ENCODE results near the gene HNRNPCL1.
"Not testable (repeated sequence)": the region's sequence is repeated elsewhere in the genome, so short reads cannot be mapped to it uniquely, and the experiment has no call there.

Gene HNRNPCL1

GRCh38 chr1:12848620-12849019 lies at the start of gene HNRNPCL1:
TSS of gene HNRNPCL1 (minus strand) at chr1:12848720. CDS start at chr1:12848289, 431 bp downstream.
- not testable (repeated sequence) for DNase-seq

DNA sequence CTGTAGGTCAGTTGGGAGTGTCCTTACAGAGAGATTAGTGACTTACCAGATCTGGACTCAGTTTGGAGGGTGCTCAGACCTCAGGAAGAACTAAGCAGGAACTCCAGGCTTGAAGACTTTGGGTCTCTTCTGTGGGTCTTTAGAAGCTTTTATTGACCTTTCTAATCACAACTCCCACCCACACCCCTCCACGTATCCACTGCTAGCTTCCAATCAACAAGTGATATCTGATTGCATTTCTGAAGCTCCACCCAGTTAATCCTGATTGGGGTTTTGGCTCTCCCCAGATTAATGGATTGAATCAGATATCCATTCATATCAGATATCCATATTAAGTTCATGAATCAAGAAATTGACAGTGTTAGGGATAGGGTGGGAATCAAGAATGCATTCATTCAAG lies 49.6 kb upstream of the HNRNPCL1 start, which contains the start of gene PRAMEF10:
PRAMEF10 (minus strand) TSS at position 101 of the 400 bp plus-strand sequence. CDS start 2,423 bp downstream, outside the sequence.
- DNase-seq: not testable (repeated sequence)

GRCh38 chr1:12886101-12886500 lies 37.6 kb upstream of the HNRNPCL1 start, which contains the start of gene PRAMEF4:
TSS of gene PRAMEF4 (minus strand) at chr1:12886201. CDS start at chr1:12883394, 2,807 bp downstream.
- not testable (repeated sequence) for DNase-seq

DNA sequence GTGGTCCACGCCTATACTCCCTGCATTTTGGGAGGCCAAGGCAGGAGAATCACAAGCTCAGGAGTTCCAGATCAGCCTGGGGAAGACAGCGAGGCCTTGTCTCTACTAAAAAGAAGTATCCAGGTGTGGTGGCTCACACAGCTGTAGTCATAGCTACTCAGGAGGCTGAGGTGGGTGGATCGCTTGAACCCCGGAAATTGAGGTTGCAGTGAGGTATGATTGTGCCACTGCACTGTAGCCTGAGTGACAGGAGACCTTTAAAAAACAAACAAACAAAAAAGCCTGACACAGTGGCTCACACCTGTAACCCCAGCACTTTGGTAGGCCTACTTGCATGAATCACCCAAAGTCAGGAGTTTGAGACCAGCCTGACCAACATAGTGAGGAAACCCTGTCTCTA lies 29.9 kb upstream of the HNRNPCL1 start:
- DNase-seq: not testable (repeated sequence)

DNA sequence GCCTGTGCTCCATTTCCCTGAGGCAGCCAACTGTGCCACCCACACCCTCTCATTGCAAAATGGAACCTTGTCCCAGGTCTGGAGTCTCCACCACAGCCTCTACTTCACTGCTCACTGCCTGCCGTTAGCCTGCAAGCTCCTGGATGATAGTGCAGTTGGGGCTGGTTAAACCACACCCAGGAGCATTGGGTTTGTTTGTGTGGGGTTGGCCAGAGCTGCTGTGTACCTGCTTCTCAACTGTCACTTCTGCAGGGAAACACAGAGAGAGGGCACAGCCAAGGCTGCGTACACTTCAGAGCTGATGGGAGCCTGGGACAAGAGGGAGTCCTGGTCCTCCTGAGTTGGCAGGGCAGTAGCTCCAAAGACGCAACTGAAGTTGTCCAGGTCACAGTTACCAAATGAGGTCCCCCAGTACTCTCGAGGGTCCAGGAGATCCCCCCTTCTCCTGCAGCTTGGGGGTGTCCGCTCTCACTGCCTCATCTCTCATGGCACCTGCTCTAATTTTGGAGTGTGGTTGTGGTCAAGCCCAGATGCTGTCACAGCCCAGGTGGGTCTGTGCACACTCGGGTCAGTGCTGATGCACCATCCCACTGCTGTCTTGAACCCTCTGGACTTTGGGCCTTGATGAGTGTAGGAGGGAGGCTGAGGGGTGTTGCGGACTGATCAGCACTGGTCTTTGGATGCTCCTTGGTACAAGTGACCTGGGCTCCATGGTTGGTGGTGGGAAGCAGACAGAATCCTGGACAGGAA lies 14.8 kb upstream of the HNRNPCL1 start:
- DNase-seq: not testable (repeated sequence)

DNA sequence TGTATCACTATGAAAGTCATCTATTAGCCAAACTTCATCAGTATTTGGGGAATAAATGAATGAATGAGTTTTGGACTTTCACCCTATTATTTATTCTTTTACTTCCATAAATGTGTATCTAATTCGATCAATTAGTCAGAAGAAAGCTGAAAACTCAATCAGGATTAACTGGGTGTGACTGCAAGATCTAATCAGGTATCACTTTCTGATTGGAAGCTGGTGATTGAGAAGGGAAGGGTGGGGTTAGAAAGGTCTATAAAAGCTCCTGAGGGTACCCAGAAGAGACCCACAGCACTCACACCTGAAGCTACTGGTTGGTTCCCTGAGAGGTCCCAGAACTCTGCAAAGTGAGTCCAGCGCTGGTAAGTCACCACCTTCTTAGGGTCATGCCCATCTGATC lies 8.3 kb upstream of the HNRNPCL1 start, which contains the start of gene PRAMEF2:
PRAMEF2 (plus strand) TSS at position 301 of the 400 bp plus-strand sequence. CDS start 1,924 bp downstream, outside the sequence.
- DNase-seq: not testable (repeated sequence)

- no peak for DNase-seq
Observed at GRCh38 chr1:12851779-12852178, 3.3 kb upstream of the HNRNPCL1 start.

DNA sequence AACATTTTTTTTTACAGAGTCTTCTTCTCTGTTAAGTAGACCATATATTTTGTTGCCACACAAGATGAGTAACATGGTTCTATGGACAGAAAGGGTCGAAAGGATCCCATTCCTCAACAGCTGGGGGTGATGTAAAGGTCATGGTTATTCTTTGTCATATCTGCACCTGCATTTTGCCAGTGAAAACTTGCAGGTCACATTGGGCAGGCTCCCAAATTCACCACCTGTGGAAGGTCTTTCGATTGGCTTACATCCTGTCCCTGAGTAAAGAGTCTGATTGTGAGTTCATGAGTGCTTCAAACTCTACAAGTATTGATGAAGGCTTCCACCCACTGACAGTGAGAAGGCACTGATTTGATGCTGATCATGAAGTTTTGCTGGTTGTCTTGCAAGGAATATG lies 15.3 kb downstream of the HNRNPCL1 start:
- not testable (repeated sequence) for DNase-seq

GRCh38 chr1:12831310-12831709 lies 17.2 kb downstream of the HNRNPCL1 start, which contains the start of gene PRAMEF11:
TSS of gene PRAMEF11 (minus strand) at chr1:12831410. CDS start at chr1:12828789, 2,621 bp downstream.
- DNase-seq: not testable (repeated sequence)

GRCh38 chr1:12819061-12819460 lies 29.5 kb downstream of the HNRNPCL1 start:
- DNase-seq: not testable (repeated sequence)

DNA sequence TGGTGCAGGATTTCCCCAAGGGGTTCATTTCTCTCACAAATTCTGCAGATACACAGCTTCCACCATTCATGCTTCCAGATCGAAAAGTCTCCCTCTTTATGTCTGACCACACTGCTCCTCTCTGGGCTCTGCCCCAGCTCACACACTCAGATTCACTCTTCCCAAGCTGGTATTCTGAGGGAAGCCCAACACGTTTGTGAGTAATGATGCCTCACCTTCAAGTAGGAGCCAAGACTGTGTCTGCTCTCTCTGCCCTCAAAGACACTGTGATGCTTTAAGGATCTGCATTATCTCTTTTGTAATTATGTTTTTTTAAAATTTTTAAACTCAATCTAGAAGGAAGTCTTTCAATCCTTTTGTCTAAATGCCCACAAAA lies 37.1 kb downstream of the HNRNPCL1 start:
- DNase-seq: no peak

- DNase-seq: no peak
Observed at GRCh38 chr1:12810691-12811408, 37.7 kb downstream of the HNRNPCL1 start.

- no peak for DNase-seq
Observed at GRCh38 chr1:12809933-12810332, 38.6 kb downstream of the HNRNPCL1 start.

DNA sequence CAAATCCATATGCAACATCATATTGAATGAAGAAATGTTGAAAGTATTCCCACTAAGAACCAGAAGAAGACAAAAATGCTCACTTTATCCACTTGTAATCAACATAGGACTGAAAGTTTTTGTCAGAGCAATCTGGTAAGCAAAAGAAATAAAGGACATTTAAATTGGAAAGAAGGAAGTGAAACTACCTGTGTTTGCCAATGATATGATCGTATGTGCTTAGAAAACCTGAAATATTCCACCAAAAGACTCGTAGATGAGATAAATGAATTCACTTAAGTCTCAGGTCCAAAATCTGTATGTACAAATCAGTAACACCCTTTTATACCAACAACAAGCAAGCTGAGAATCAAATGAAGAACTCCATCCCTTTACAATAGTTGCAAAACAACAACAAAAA lies 48.8 kb downstream of the HNRNPCL1 start:
- DNase-seq: no peak

GRCh38 chr1:12798911-12799310 lies 49.6 kb downstream of the HNRNPCL1 start:
- no peak for DNase-seq
